Measurements from ENCODE around the gene PACRG.

The PACRG gene

GRCh38 chr6:163232015-163232523 is 504.3 kb downstream of the PACRG start:
- H3K36me3 ChIP-seq, result no peaks in the 10 kb centered on the region
- no peak overlapping the region for H3K27ac ChIP-seq
- no peak for TF ChIP-seq CTCF (IDR thresholded peaks at IDR 0.05)
- H3K9me3 ChIP-seq, result no peaks in the 10 kb centered on the region
- no peaks in the 10 kb centered on the region for H3K4me1 ChIP-seq (ENCODE audit: control insufficient read depth in 1 of 2, insufficient read depth in 1 of 2, low read depth in 1 of 2, low read length in 1 of 2)
- H3K27me3 ChIP-seq, result no peaks in the 10 kb centered on the region
- H3K4me3 ChIP-seq (ENCODE audit: low read depth in 1 of 2, low read length in 1 of 2), result no peak overlapping the region

GRCh38 chr6:163232649-163233048 is 504.9 kb downstream of the PACRG start:
- H3K4me1 ChIP-seq (ENCODE audit: control insufficient read depth in 1 of 2, insufficient read depth in 1 of 2, low read depth in 1 of 2, low read length in 1 of 2), result peaks cover 0 to 2% of the 10 kb centered on the region in 2 experiments
- H3K27ac ChIP-seq, result no peak overlapping the region
- H3K27me3 ChIP-seq, result no peaks in the 10 kb centered on the region
- no peak for TF ChIP-seq CTCF (IDR thresholded peaks at IDR 0.05)
- no peaks in the 10 kb centered on the region for H3K9me3 ChIP-seq
- no peaks in the 10 kb centered on the region for H3K36me3 ChIP-seq
- H3K4me3 ChIP-seq (ENCODE audit: low read depth in 1 of 2, low read length in 1 of 2), result no peak overlapping the region

GRCh38 chr6:163237110-163237509 is 509.3 kb downstream of the PACRG start:
- H3K36me3 ChIP-seq, result no peaks in the 10 kb centered on the region
- no peak overlapping the region for H3K27ac ChIP-seq
- no peak for TF ChIP-seq CTCF (IDR thresholded peaks at IDR 0.05)
- H3K27me3 ChIP-seq, result no peaks in the 10 kb centered on the region
- no peak overlapping the region for H3K4me3 ChIP-seq (ENCODE audit: low read depth in 1 of 2, low read length in 1 of 2)
- H3K9me3 ChIP-seq, result no peaks in the 10 kb centered on the region
- H3K4me1 ChIP-seq (ENCODE audit: control insufficient read depth in 1 of 2, insufficient read depth in 1 of 2, low read depth in 1 of 2, low read length in 1 of 2), result peaks cover 0 to 10% of the 10 kb centered on the region in 2 experiments

- Histone ChIP-seq H3K36me3 (no peaks in the 10 kb centered on the region), H3K4me3 (ENCODE audit: low read depth in 1 of 2, low read length in 1 of 2) (no peak overlapping the region), H3K4me1 (ENCODE audit: control insufficient read depth in 1 of 2, insufficient read depth in 1 of 2, low read depth in 1 of 2, low read length in 1 of 2) (peaks cover 0 to 10% of the 10 kb centered on the region in 2 experiments), H3K9me3 (no peaks in the 10 kb centered on the region), H3K27ac (no peak overlapping the region), H3K27me3 (no peaks in the 10 kb centered on the region)
- TF ChIP-seq CTCF (IDR thresholded peaks at IDR 0.05), result no peak
Measured at GRCh38 chr6:163239572-163240340, 512.0 kb downstream of the PACRG start.

- Histone ChIP-seq H3K27me3 (no peaks in the 10 kb centered on the region), H3K4me3 (ENCODE audit: low read depth in 1 of 2, low read length in 1 of 2) (no peak overlapping the region), H3K27ac (no peak overlapping the region), H3K4me1 (ENCODE audit: control insufficient read depth in 1 of 2, insufficient read depth in 1 of 2, low read depth in 1 of 2, low read length in 1 of 2) (peaks cover 0 to 10% of the 10 kb centered on the region in 2 experiments), H3K9me3 (no peaks in the 10 kb centered on the region), H3K36me3 (no peaks in the 10 kb centered on the region)
- no peak for TF ChIP-seq CTCF (IDR thresholded peaks at IDR 0.05)
Measured at GRCh38 chr6:163240556-163240955, 512.8 kb downstream of the PACRG start.

Data from neutrophil (primary cell).